Panc1 (cell line): ENCODE results near the gene TRAF2.
A peak's percentile ranks its signal among the peaks of the same experiment; 100 is the strongest.

Experiments used
- POLR2AphosphoS5 ChIP-seq: IDR thresholded peaks from 2 replicates; pipeline ENCODE4 v1.6.1; 2012; ENCODE audit warnings: mild to moderate bottlenecking, low read depth, low read length, moderate library complexity
- TF ChIP-seq, protein P1 (sequence below): fragments of 450-650 bp; IDR thresholded peaks from 2 replicates; pipeline ENCODE4 v1.5.1; 2017; ENCODE audit warnings: mild to moderate bottlenecking
- TF ChIP-seq, protein P2 (sequence below), 2 experiments: IDR thresholded peaks; 2 replicates each; pipeline ENCODE4 v1.6.1; 2011 to 2012; ENCODE audit warnings: low read depth in 2 of 2, control low read depth in 1 of 2, low read length in 1 of 2, mild to moderate bottlenecking in 1 of 2, moderate library complexity in 1 of 2; ENCODE audit not compliant: insufficient read depth in 1 of 2

DNA sequence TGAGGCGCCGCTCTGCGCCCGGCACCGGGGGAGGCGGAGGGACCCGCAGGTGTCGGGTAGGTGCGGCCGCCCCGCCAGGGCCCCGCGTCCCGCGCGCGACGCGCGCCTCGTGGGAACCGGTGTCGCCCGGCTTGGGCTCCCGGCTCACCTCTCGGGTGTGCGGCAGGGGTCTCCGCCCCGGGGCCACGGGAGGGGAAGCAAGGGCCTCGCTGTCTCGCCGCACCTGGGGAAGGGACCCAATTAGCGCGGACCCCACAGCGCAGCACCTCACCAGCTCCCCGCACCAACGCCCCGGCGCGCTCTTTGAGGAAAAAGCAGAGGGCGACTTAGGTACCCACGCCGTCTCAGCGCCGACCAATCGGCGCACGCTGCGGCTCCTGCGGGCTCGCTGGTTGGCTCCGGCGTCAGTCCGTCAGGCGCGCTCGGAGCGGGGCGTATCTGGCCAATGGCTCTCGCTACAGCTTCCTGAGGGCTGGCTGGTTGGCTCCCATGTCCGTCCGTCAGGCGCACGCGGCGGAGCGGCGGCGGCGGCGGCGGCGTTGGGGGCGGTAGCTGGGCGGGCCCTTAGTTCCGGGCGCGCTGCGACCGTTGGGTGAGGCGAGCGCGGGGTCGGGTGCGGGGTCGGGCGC, at the start of gene TRAF2:
- TF ChIP-seq, protein P1, sequence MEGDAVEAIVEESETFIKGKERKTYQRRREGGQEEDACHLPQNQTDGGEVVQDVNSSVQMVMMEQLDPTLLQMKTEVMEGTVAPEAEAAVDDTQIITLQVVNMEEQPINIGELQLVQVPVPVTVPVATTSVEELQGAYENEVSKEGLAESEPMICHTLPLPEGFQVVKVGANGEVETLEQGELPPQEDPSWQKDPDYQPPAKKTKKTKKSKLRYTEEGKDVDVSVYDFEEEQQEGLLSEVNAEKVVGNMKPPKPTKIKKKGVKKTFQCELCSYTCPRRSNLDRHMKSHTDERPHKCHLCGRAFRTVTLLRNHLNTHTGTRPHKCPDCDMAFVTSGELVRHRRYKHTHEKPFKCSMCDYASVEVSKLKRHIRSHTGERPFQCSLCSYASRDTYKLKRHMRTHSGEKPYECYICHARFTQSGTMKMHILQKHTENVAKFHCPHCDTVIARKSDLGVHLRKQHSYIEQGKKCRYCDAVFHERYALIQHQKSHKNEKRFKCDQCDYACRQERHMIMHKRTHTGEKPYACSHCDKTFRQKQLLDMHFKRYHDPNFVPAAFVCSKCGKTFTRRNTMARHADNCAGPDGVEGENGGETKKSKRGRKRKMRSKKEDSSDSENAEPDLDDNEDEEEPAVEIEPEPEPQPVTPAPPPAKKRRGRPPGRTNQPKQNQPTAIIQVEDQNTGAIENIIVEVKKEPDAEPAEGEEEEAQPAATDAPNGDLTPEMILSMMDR = no peak
- TF ChIP-seq, protein P2, sequence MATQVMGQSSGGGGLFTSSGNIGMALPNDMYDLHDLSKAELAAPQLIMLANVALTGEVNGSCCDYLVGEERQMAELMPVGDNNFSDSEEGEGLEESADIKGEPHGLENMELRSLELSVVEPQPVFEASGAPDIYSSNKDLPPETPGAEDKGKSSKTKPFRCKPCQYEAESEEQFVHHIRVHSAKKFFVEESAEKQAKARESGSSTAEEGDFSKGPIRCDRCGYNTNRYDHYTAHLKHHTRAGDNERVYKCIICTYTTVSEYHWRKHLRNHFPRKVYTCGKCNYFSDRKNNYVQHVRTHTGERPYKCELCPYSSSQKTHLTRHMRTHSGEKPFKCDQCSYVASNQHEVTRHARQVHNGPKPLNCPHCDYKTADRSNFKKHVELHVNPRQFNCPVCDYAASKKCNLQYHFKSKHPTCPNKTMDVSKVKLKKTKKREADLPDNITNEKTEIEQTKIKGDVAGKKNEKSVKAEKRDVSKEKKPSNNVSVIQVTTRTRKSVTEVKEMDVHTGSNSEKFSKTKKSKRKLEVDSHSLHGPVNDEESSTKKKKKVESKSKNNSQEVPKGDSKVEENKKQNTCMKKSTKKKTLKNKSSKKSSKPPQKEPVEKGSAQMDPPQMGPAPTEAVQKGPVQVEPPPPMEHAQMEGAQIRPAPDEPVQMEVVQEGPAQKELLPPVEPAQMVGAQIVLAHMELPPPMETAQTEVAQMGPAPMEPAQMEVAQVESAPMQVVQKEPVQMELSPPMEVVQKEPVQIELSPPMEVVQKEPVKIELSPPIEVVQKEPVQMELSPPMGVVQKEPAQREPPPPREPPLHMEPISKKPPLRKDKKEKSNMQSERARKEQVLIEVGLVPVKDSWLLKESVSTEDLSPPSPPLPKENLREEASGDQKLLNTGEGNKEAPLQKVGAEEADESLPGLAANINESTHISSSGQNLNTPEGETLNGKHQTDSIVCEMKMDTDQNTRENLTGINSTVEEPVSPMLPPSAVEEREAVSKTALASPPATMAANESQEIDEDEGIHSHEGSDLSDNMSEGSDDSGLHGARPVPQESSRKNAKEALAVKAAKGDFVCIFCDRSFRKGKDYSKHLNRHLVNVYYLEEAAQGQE (IDR thresholded peaks at IDR 0.05; ENCODE audit: insufficient read depth in 1 of 2, low read depth in 2 of 2, low read length in 1 of 2) = no peak
- TF ChIP-seq POLR2AphosphoS5 = peak; percentile 83; the same call in 1 of the 2 replicates
